GM06990 (cell line): Measurements from ENCODE around the gene RNLS.

Experiments used
- DNase-seq: peaks from one replicate; pipeline ENCODE4 v3.0.0-alpha.2; 2011; ENCODE audit not compliant: insufficient read length; ENCODE audit errors: extremely low read depth
- H3K27me3 ChIP-seq: replicated peaks from 2 replicates; pipeline ENCODE4 v1.6.0; 2011; ENCODE audit warnings: low read length; ENCODE audit not compliant: control insufficient read depth, insufficient read depth
- H3K36me3 ChIP-seq: 2 replicates; pipeline ENCODE4 v1.5.1; 2011; ENCODE audit warnings: low read length; ENCODE audit not compliant: control insufficient read depth, insufficient read depth
- H3K4me3 ChIP-seq: replicated peaks from 2 replicates; pipeline ENCODE4 v1.5.1; 2011; ENCODE audit warnings: low read depth, mild to moderate bottlenecking, control low read depth, low read length
- CTCF ChIP-seq: IDR thresholded peaks from 2 replicates; pipeline ENCODE4 v1.5.1; 2011; ENCODE audit warnings: low read length, control low read depth, mild to moderate bottlenecking, inconsistent platforms; ENCODE audit not compliant: insufficient read depth, poor library complexity, severe bottlenecking

The RNLS gene

GRCh38 chr10:88522715-88523114 lies 60.4 kb downstream of the RNLS start:
- Histone ChIP-seq H3K36me3 (no peaks in the 10 kb centered on the region), H3K27me3 (no peaks in the 10 kb centered on the region), H3K4me3 (no peak overlapping the region)
- no peak for TF ChIP-seq CTCF
- DNase-seq = no peak

GRCh38 chr10:88521791-88522190 lies 61.3 kb downstream of the RNLS start:
- no peak overlapping the region for H3K4me3 ChIP-seq
- no peak for TF ChIP-seq CTCF
- no peaks in the 10 kb centered on the region for H3K36me3 ChIP-seq
- no peak for DNase-seq
- no peaks in the 10 kb centered on the region for H3K27me3 ChIP-seq

GRCh38 chr10:88515235-88515634 lies 67.9 kb downstream of the RNLS start:
- Histone ChIP-seq H3K4me3 (no peak overlapping the region), H3K36me3 (no peaks in the 10 kb centered on the region), H3K27me3 (no peaks in the 10 kb centered on the region)
- no peak for DNase-seq
- TF ChIP-seq CTCF = no peak

- Histone ChIP-seq H3K27me3 (no peaks in the 10 kb centered on the region), H3K4me3 (no peak overlapping the region), H3K36me3 (no peaks in the 10 kb centered on the region)
- TF ChIP-seq CTCF = no peak
- no peak for DNase-seq
Measured at GRCh38 chr10:88512599-88512998, 70.5 kb downstream of the RNLS start.

- TF ChIP-seq CTCF = no peak
- H3K27me3 ChIP-seq = no peaks in the 10 kb centered on the region
- H3K4me3 ChIP-seq = no peak overlapping the region
- no peak for DNase-seq
- no peaks in the 10 kb centered on the region for H3K36me3 ChIP-seq
Measured at GRCh38 chr10:88508796-88509195, 74.3 kb downstream of the RNLS start.

- no peak overlapping the region for H3K4me3 ChIP-seq
- H3K36me3 ChIP-seq = no peaks in the 10 kb centered on the region
- DNase-seq = no peak
- H3K27me3 ChIP-seq = no peaks in the 10 kb centered on the region
- TF ChIP-seq CTCF = no peak
Measured at GRCh38 chr10:88507826-88508453, 75.2 kb downstream of the RNLS start.
